Skeletal muscle tissue (tissue), 4 donors: Measurements from ENCODE around the gene FAM193A. TPM values are rescaled to one million over a fixed set of nuclear protein-coding genes. Genes with fewer than 3 reads are reported as not detected.
A peak's percentile ranks its signal among the peaks of the same experiment; 100 is the strongest.
"Not testable (repeated sequence)": the region's sequence is repeated elsewhere in the genome, so short reads cannot be mapped to it uniquely, and the experiment has no call there.

Experiments
- H3K27ac ChIP-seq: one replicate; pipeline ENCODE4 v1.7.0; 2013; ENCODE audit warnings: mild to moderate bottlenecking, low read depth, low read length, inconsistent platforms
- H3K27me3 ChIP-seq, 3 donors: one replicate each; pipeline ENCODE4 v1.7.0; 2013; ENCODE audit warnings: low read length in 3 of 3; ENCODE audit not compliant: control insufficient read depth in 3 of 3, insufficient read depth in 3 of 3
- H3K36me3 ChIP-seq, 3 donors: one replicate each; pipeline ENCODE4 v1.7.0; 2013; ENCODE audit warnings: low read length in 3 of 3; ENCODE audit not compliant: control insufficient read depth in 3 of 3, insufficient read depth in 3 of 3
- H3K4me1 ChIP-seq, 3 donors: one replicate each; pipeline ENCODE4 v1.7.0; 2013; ENCODE audit warnings: low read length in 3 of 3, mild to moderate bottlenecking in 3 of 3; ENCODE audit not compliant: control insufficient read depth in 3 of 3, insufficient read depth in 3 of 3
- H3K4me3 ChIP-seq, 3 donors: one replicate each; pipeline ENCODE4 v1.7.0; 2013; ENCODE audit warnings: low read length in 3 of 3
- H3K9ac ChIP-seq, 3 donors: one replicate each; pipeline ENCODE4 v1.7.0; 2013; ENCODE audit warnings: low read length in 3 of 3, mild to moderate bottlenecking in 3 of 3, moderate library complexity in 2 of 3, low read depth in 1 of 3
- H3K9me3 ChIP-seq, 3 donors: one replicate each; pipeline ENCODE4 v1.7.0; 2013; ENCODE audit warnings: low read length in 3 of 3; ENCODE audit not compliant: control insufficient read depth in 3 of 3
- total RNA-seq: library from RNA; depleted of rRNA; stranded (reverse); fragments of >200 nt; gene quantifications from one replicate; pipeline ENCODE4 v1.2.3, GENCODE V29; 2014
- donor health status: Osteomylitis.

FAM193A gene
- total RNA-seq, 1 donor from 2014 or later, result 10.4 TPM

- Histone ChIP-seq H3K27ac (peak overlapping the region; percentile 1), H3K9me3 (no peaks in the 10 kb centered on the region), H3K4me1 (peaks cover 49 to 52% (median 49%) of the 10 kb centered on the region in 3 donors), H3K4me3 (peak overlapping the region in 2 of 3 donors; percentile 27 to 29), H3K27me3 (no peaks in the 10 kb centered on the region), H3K36me3 (peaks cover 0 to 5% (median 2%) of the 10 kb centered on the region in 3 donors), H3K9ac (peak overlapping the region in 2 of 3 donors; percentile 51 to 54)
These were observed 62.3 kb downstream of the FAM193A start for GRCh38 chr4:2598511-2599303.

- Histone ChIP-seq H3K27ac (peak overlapping the region; percentile 1), H3K4me3 (no peak overlapping the region), H3K27me3 (no peaks in the 10 kb centered on the region), H3K9ac (no peak overlapping the region), H3K9me3 (no peaks in the 10 kb centered on the region), H3K36me3 (peaks cover 0 to 5% (median 2%) of the 10 kb centered on the region in 3 donors), H3K4me1 (peaks cover 46 to 47% (median 46%) of the 10 kb centered on the region in 3 donors)
These were observed 62.8 kb downstream of the FAM193A start for GRCh38 chr4:2599304-2599654.

- H3K9me3 ChIP-seq, result no peaks in the 10 kb centered on the region
- no peak overlapping the region for H3K9ac ChIP-seq
- peaks cover 34 to 47% (median 35%) of the 10 kb centered on the region in 3 donors for H3K4me1 ChIP-seq
- peaks cover 0 to 5% (median 2%) of the 10 kb centered on the region in 3 donors for H3K36me3 ChIP-seq
- no peak overlapping the region for H3K27ac ChIP-seq
- H3K27me3 ChIP-seq, result no peaks in the 10 kb centered on the region
- no peak overlapping the region for H3K4me3 ChIP-seq
These were observed 64.4 kb downstream of the FAM193A start for GRCh38 chr4:2600878-2601277.

GRCh38 chr4:2604614-2605013 lies 68.2 kb downstream of the FAM193A start:
- Histone ChIP-seq H3K27me3 (no peaks in the 10 kb centered on the region), H3K4me3 (no peak overlapping the region), H3K36me3 (no peaks in the 10 kb centered on the region), H3K27ac (no peak overlapping the region), H3K4me1 (peaks cover 12 to 24% (median 14%) of the 10 kb centered on the region in 3 donors), H3K9me3 (no peaks in the 10 kb centered on the region), H3K9ac (no peak overlapping the region)

- Histone ChIP-seq H3K4me1 (peaks cover 12 to 21% (median 14%) of the 10 kb centered on the region in 3 donors), H3K36me3 (no peaks in the 10 kb centered on the region), H3K4me3 (no peak overlapping the region), H3K9me3 (no peaks in the 10 kb centered on the region), H3K9ac (no peak overlapping the region), H3K27me3 (no peaks in the 10 kb centered on the region), H3K27ac (no peak overlapping the region)
These were observed 70.6 kb downstream of the FAM193A start for GRCh38 chr4:2606960-2607506.

- H3K27me3 ChIP-seq, result no peaks in the 10 kb centered on the region
These were observed 71.4 kb downstream of the FAM193A start for GRCh38 chr4:2607822-2608221.

GRCh38 chr4:2608291-2608690 lies 71.8 kb downstream of the FAM193A start:
- H3K4me3 ChIP-seq, result no peak overlapping the region
- H3K36me3 ChIP-seq, result no peaks in the 10 kb centered on the region
- H3K9ac ChIP-seq, result no peak overlapping the region
- no peaks in the 10 kb centered on the region for H3K9me3 ChIP-seq
- H3K27me3 ChIP-seq, result no peaks in the 10 kb centered on the region
- H3K4me1 ChIP-seq, result peaks cover 12 to 21% (median 14%) of the 10 kb centered on the region in 3 donors
- no peak overlapping the region for H3K27ac ChIP-seq

More at GRCh38 chr4:2607822-2608221, 71.4 kb downstream of the FAM193A start:
- no peaks in the 10 kb centered on the region for H3K9me3 ChIP-seq
- no peaks in the 10 kb centered on the region for H3K36me3 ChIP-seq
- no peak overlapping the region for H3K9ac ChIP-seq
- no peak overlapping the region for H3K27ac ChIP-seq
- peaks cover 12 to 21% (median 14%) of the 10 kb centered on the region in 3 donors for H3K4me1 ChIP-seq
- no peak overlapping the region for H3K4me3 ChIP-seq

GRCh38 chr4:2615821-2616220 lies 79.4 kb downstream of the FAM193A start:
- peaks cover 0 to 9% (median 4%) of the 10 kb centered on the region in 3 donors for H3K4me1 ChIP-seq
- no peaks in the 10 kb centered on the region for H3K9me3 ChIP-seq

GRCh38 chr4:2617955-2618354 lies 81.5 kb downstream of the FAM193A start:
- no peak overlapping the region for H3K27ac ChIP-seq
- peaks cover 0 to 15% (median 12%) of the 10 kb centered on the region in 3 donors for H3K4me1 ChIP-seq

More at GRCh38 chr4:2615821-2616220, 79.4 kb downstream of the FAM193A start:
- H3K9ac ChIP-seq, result no peak overlapping the region
- no peaks in the 10 kb centered on the region for H3K36me3 ChIP-seq
- H3K27ac ChIP-seq, result no peak overlapping the region
- no peaks in the 10 kb centered on the region for H3K27me3 ChIP-seq
- H3K4me3 ChIP-seq, result no peak overlapping the region

GRCh38 chr4:2618729-2619128 lies 82.3 kb downstream of the FAM193A start:
- H3K27ac ChIP-seq, H3K9me3 ChIP-seq, H3K36me3 ChIP-seq, H3K9ac ChIP-seq, H3K27me3 ChIP-seq, H3K4me3 ChIP-seq: not testable (repeated sequence)
- H3K4me1 ChIP-seq, result peaks cover 0 to 20% (median 15%) of the 10 kb centered on the region in 3 donors

More at GRCh38 chr4:2617955-2618354, 81.5 kb downstream of the FAM193A start:
- Histone ChIP-seq H3K27me3 (no peaks in the 10 kb centered on the region), H3K4me3 (no peak overlapping the region), H3K9me3 (no peaks in the 10 kb centered on the region), H3K9ac (no peak overlapping the region), H3K36me3 (no peaks in the 10 kb centered on the region)
